IMR-90 (cell line): ENCODE measurements around the gene H3-3A. TPM values are rescaled to one million over a fixed set of nuclear protein-coding genes. Genes with fewer than 3 reads are reported as not detected.

Source experiments
- ATAC-seq: fragments of 200-7000 bp; cut with Tn5 transposase; 2 replicates; pipeline ENCODE4 v1.9.1; 2020; ENCODE audit warnings: low read depth, mild to moderate bottlenecking, moderate library complexity
- BruUV-seq: library from RNA; stranded (reverse); fragments of 400-500 nt; replicated peaks from 2 replicates; lab custom pipeline; 2021; lab: Mats Ljungman, UMichigan
- CTCF ChIA-PET: fragments of 300-600 bp; formaldehyde crosslinking; extraction: SDS; loops from one replicate; lab custom pipeline; 2021; ENCODE audit warnings: antibody characterized with exemption; lab: Yijun Ruan, JAX
- POLR2A ChIA-PET: fragments of 300-600 bp; sonication (Branson Sonifier 250); formaldehyde crosslinking; loops from one replicate; lab custom pipeline; 2022; ENCODE audit warnings: antibody characterized with exemption; ENCODE audit not compliant: unreplicated experiment; lab: Charles Lee
- DNase-seq: peaks from one replicate; pipeline ENCODE4 v3.0.0; 2013
- H2AFZ ChIP-seq: replicated peaks from 2 replicates; pipeline ENCODE3; 2013; ENCODE audit warnings: low read length, mild to moderate bottlenecking; ENCODE audit not compliant: poor library complexity
- H2AK5ac ChIP-seq: 2 replicates; pipeline ENCODE4 v1.6.1; 2013; ENCODE audit warnings: low read depth, low read length, inconsistent platforms
- H2AK9ac ChIP-seq: replicated peaks from 2 replicates; pipeline ENCODE3; 2013; ENCODE audit warnings: mild to moderate bottlenecking, low read depth, low read length, moderate library complexity; ENCODE audit not compliant: poor library complexity
- H2BK120ac ChIP-seq: 2 replicates; pipeline ENCODE4 v1.6.1; 2013; ENCODE audit warnings: low read depth, low read length, inconsistent platforms
- H2BK15ac ChIP-seq: 3 replicates; pipeline ENCODE4 v1.6.1; 2013; ENCODE audit warnings: low read depth, low read length, inconsistent platforms
- H2BK20ac ChIP-seq: 2 replicates; pipeline ENCODE4 v1.6.1; 2013; ENCODE audit warnings: low read depth, mild to moderate bottlenecking, inconsistent platforms, low read length, moderate library complexity
- H2BK5ac ChIP-seq: 2 replicates; pipeline ENCODE4 v1.6.1; 2013; ENCODE audit warnings: mild to moderate bottlenecking, low read depth, low read length, inconsistent platforms; ENCODE audit not compliant: poor library complexity, severe bottlenecking
- H3K14ac ChIP-seq: replicated peaks from 2 replicates; pipeline ENCODE4 v1.6.1; 2013; ENCODE audit warnings: low read depth, low read length, inconsistent platforms
- H3K18ac ChIP-seq: 2 replicates; pipeline ENCODE4 v1.6.1; 2013; ENCODE audit warnings: low read depth, low read length, control low read depth
- H3K23ac ChIP-seq: 2 replicates; pipeline ENCODE4 v1.6.1; 2013; ENCODE audit warnings: low read depth, low read length, inconsistent platforms
- H3K27ac ChIP-seq: 2 replicates; pipeline ENCODE4 v1.5.1; 2013; ENCODE audit warnings: mild to moderate bottlenecking, control low read depth, low read length; ENCODE audit not compliant: insufficient read depth
- H3K27me3 ChIP-seq: 2 replicates; pipeline ENCODE4 v1.6.1; 2013; ENCODE audit warnings: low read length; ENCODE audit not compliant: control insufficient read depth, insufficient read depth
- H3K36me3 ChIP-seq: 2 replicates; pipeline ENCODE4 v1.6.1; 2013; ENCODE audit warnings: low read length, mixed read lengths; ENCODE audit not compliant: control insufficient read depth, insufficient read depth
- H3K4ac ChIP-seq: 2 replicates; pipeline ENCODE4 v1.6.1; 2013; ENCODE audit warnings: low read depth, low read length, inconsistent platforms
- H3K4me1 ChIP-seq: 2 replicates; pipeline ENCODE4 v1.6.1; 2013; ENCODE audit warnings: low read length, mixed read lengths; ENCODE audit not compliant: control insufficient read depth, insufficient read depth
- H3K4me2 ChIP-seq: 2 replicates; pipeline ENCODE4 v1.6.1; 2013; ENCODE audit warnings: low read depth, mild to moderate bottlenecking, control low read depth, low read length, moderate library complexity
- H3K4me3 ChIP-seq: 2 replicates; pipeline ENCODE4 v1.5.1; 2013; ENCODE audit warnings: low read depth, mild to moderate bottlenecking, control low read depth, low read length, moderate library complexity; ENCODE audit not compliant: insufficient read depth
- H3K56ac ChIP-seq: 2 replicates; pipeline ENCODE4 v1.6.1; 2013; ENCODE audit warnings: low read length, inconsistent platforms; ENCODE audit not compliant: insufficient read depth; ENCODE audit errors: extremely low read depth
- H3K79me1 ChIP-seq, 2 experiments: 2 replicates each; pipeline ENCODE4 v1.6.1; 2013; ENCODE audit warnings: low read length in 2 of 2, inconsistent platforms in 1 of 2, low read depth in 1 of 2
- H3K9ac ChIP-seq: 2 replicates; pipeline ENCODE4 v1.6.1; 2013; ENCODE audit warnings: low read depth, low read length, control low read depth
- H3K9me1 ChIP-seq: 2 replicates; pipeline ENCODE4 v1.6.1; 2013; ENCODE audit warnings: low read length, inconsistent platforms; ENCODE audit not compliant: insufficient read depth
- H3K9me3 ChIP-seq: 2 replicates; pipeline ENCODE4 v1.6.1; 2013; ENCODE audit warnings: low read length; ENCODE audit not compliant: control insufficient read depth, insufficient read depth
- H4K20me1 ChIP-seq: 2 replicates; pipeline ENCODE4 v1.6.1; 2013; ENCODE audit warnings: low read length, inconsistent platforms; ENCODE audit not compliant: insufficient read depth
- H4K5ac ChIP-seq: 2 replicates; pipeline ENCODE4 v1.6.1; 2013; ENCODE audit warnings: mild to moderate bottlenecking, low read depth, low read length, control low read depth
- H4K8ac ChIP-seq, 2 experiments: 2 replicates each; pipeline ENCODE4 v1.6.1; 2013; ENCODE audit warnings: low read depth in 2 of 2, low read length in 2 of 2, control low read depth in 1 of 2, inconsistent platforms in 1 of 2
- H4K91ac ChIP-seq: 2 replicates; pipeline ENCODE4 v1.6.1; 2013; ENCODE audit warnings: low read depth, low read length, inconsistent platforms; ENCODE audit not compliant: insufficient read depth
- BHLHE40 ChIP-seq: fragments of 150-350 bp; IDR thresholded peaks from 2 replicates; pipeline ENCODE4 v1.6.1; 2016; ENCODE audit warnings: mild to moderate bottlenecking, low read depth, low read length
- CEBPB ChIP-seq: IDR thresholded peaks from 2 replicates; pipeline ENCODE4 v1.6.1; 2012; ENCODE audit warnings: low read depth, low read length, improper control_type of control experiment
- CHD1 ChIP-seq: IDR thresholded peaks from 2 replicates; pipeline ENCODE4 v1.6.1; 2012; ENCODE audit warnings: low read depth, low read length, improper control_type of control experiment
- CTCF ChIP-seq: conservative IDR thresholded peaks from 2 replicates; pipeline ENCODE4 v1.5.1; 2012; ENCODE audit warnings: mild to moderate bottlenecking, low read depth, low read length, improper control_type of control experiment
- ELK1 ChIP-seq: fragments of 150-350 bp; IDR thresholded peaks from 2 replicates; pipeline ENCODE4 v1.6.1; 2016; ENCODE audit warnings: low read depth, mild to moderate bottlenecking, low read length, moderate library complexity, borderline replicate concordance
- FOS ChIP-seq: fragments of 150-350 bp; IDR thresholded peaks from 2 replicates; pipeline ENCODE4 v1.6.1; 2016; ENCODE audit warnings: low read depth, low read length
- MAFK ChIP-seq: IDR thresholded peaks from 2 replicates; pipeline ENCODE4 v1.6.1; 2012; ENCODE audit warnings: low read depth, low read length, improper control_type of control experiment
- MAZ ChIP-seq: IDR thresholded peaks from 2 replicates; pipeline ENCODE4 v1.6.1; 2012; ENCODE audit warnings: low read depth, mild to moderate bottlenecking, low read length, improper control_type of control experiment, moderate library complexity, borderline replicate concordance
- MXI1 ChIP-seq: IDR thresholded peaks from 2 replicates; pipeline ENCODE4 v1.6.1; 2012; ENCODE audit warnings: low read depth, mild to moderate bottlenecking, low read length, moderate library complexity, borderline replicate concordance
- NFE2L2 ChIP-seq: fragments of 150-350 bp; IDR thresholded peaks from 2 replicates; pipeline ENCODE4 v1.6.1; 2016; ENCODE audit warnings: low read depth, mild to moderate bottlenecking, low read length
- POLR2A ChIP-seq: IDR thresholded peaks from 2 replicates; pipeline ENCODE4 v1.6.1; 2012; ENCODE audit warnings: mild to moderate bottlenecking, low read depth, low read length
- RAD21 ChIP-seq: IDR thresholded peaks from 2 replicates; pipeline ENCODE4 v1.6.1; 2012; ENCODE audit warnings: low read length, improper control_type of control experiment
- RCOR1 ChIP-seq: IDR thresholded peaks from 2 replicates; pipeline ENCODE4 v1.6.1; 2012; ENCODE audit warnings: mild to moderate bottlenecking, low read length, improper control_type of control experiment; ENCODE audit not compliant: insufficient replicate concordance
- RFX5 ChIP-seq: IDR thresholded peaks from 2 replicates; pipeline ENCODE4 v1.8.0; 2012; ENCODE audit warnings: low read depth, mild to moderate bottlenecking, low read length, moderate library complexity
- SMC3 ChIP-seq: fragments of 150-350 bp; IDR thresholded peaks from 2 replicates; pipeline ENCODE4 v1.6.1; 2016; ENCODE audit warnings: low read depth, mild to moderate bottlenecking, antibody characterized with exemption, low read length, moderate library complexity
- USF2 ChIP-seq: fragments of 150-350 bp; IDR thresholded peaks from 2 replicates; pipeline ENCODE4 v1.6.1; 2017; ENCODE audit warnings: mild to moderate bottlenecking, antibody characterized with exemption, low read length, low read depth
- WGBS, 2 experiments: methylation state at CpG; one replicate each; pipeline versions ENCODE4 v1.1.5 to v1.1.7; 2013; ENCODE audit warnings: missing lambda C conversion rate in 2 of 2; ENCODE audit not compliant: insufficient read length in 1 of 2; ENCODE audit errors: extremely low coverage in 2 of 2; 5-methylcytosine and 5-hydroxymethylcytosine counted together
- dilution Hi-C: fragments of 300-500 bp; cut with HindIII; formaldehyde crosslinking; loops from one replicate; pipeline ENCODE4 v1.14.3; 2018; ENCODE audit warnings: low sequenced_read_pairs; ENCODE audit not compliant: unreplicated experiment
- in situ Hi-C: fragments of 300-500 bp; cut with MboI; formaldehyde crosslinking; loops from 3 replicates; pipeline ENCODE4 v1.14.3; 2019; ENCODE audit warnings: low sequenced_read_pairs, inconsistent platforms, mixed read lengths
- intact Hi-C: fragments of 100-400 bp; cut with micrococcal nuclease; formaldehyde crosslinking; loops from 2 replicates; pipeline ENCODE4 v1.10.0; 2022
- polyA plus RNA-seq, 3 experiments: library from polyadenylated mRNA; depleted of rRNA; stranded (reverse); fragments of >200 nt; gene quantifications; 2 replicates each; pipeline ENCODE4 v1.2.3, GENCODE V29; 2012; ENCODE audit warnings: low replicate concordance in 1 of 3
- total RNA-seq: library from RNA; depleted of rRNA; stranded (reverse); fragments of >200 nt; gene quantifications from 2 replicates; pipeline ENCODE4 v1.2.3, GENCODE V29; 2012

Gene H3-3A
- total and polyA plus RNA-seq, 2 of the 4 experiments (the other 2 are of a cell fraction), result 188 to 256 TPM

- Histone ChIP-seq H3K56ac (no peak overlapping the region), H3K4me1 (no peaks in the 10 kb centered on the region), H3K9ac (no peak overlapping the region), H3K9me1 (no peaks in the 10 kb centered on the region), H4K5ac (no peak overlapping the region), H3K79me1 (no peaks in the 10 kb centered on the region), H2BK15ac (no peak overlapping the region), H3K36me3 (no peaks in the 10 kb centered on the region), H2AK5ac (no peak overlapping the region), H3K4me3 (no peak overlapping the region), H3K27me3 (peaks cover 9% of the 10 kb centered on the region), H2AK9ac (no peak overlapping the region), H3K18ac (no peak overlapping the region), H2AFZ (no peak overlapping the region), H3K9me3 (no peaks in the 10 kb centered on the region), H3K23ac (no peak overlapping the region), H3K4ac (no peak overlapping the region), H3K27ac (no peak overlapping the region), H4K8ac (no peak overlapping the region), H3K14ac (no peak overlapping the region), H2BK20ac (no peak overlapping the region), H4K91ac (no peak overlapping the region), H2BK120ac (no peak overlapping the region), H4K20me1 (no peaks in the 10 kb centered on the region; the same call in 1 of the 2 replicates), H2BK5ac (no peak overlapping the region), H3K4me2 (no peak overlapping the region)
- dilution Hi-C loops, result no loop called here
- TF ChIP-seq ELK1 (no peak), POLR2A (no peak), CEBPB (no peak), BHLHE40 (no peak), NFE2L2 (no peak), MAFK (no peak), RCOR1 (no peak), USF2 (no peak), MXI1 (no peak), CTCF (no peak), CHD1 (no peak), MAZ (no peak), SMC3 (no peak), RAD21 (no peak), RFX5 (no peak), FOS (no peak)
- ATAC-seq (no peak), DNase-seq (no peak)
- intact Hi-C loops, result no loop called here
- ChIA-PET POLR2A (no interaction called here), CTCF (no interaction called here)
- no CpG with 5 or more reads among the region's 5 CpGs for WGBS, 2 experiments
- no TSS peak for BruUV-seq
- in situ Hi-C loops, result no loop called here
Measured at GRCh38 chr1:226023735-226024134, 38.8 kb upstream of the H3-3A start.
